ENCODE data around the gene KNSTRN. TPM values are rescaled to one million over a fixed set of nuclear protein-coding genes. Genes with fewer than 3 reads are reported as not detected.
A peak's percentile ranks its signal among the peaks of the same experiment; 100 is the strongest.

The KNSTRN gene
- total and polyA plus RNA-seq, 2 of the 13 experiments (the other 11 are each of a cell fraction or from before 2014, with no cell fraction given), result 20.3 to 62.3 TPM

GRCh38 chr15:40367686-40368611, 14.6 kb upstream of the KNSTRN start (continued):
- TF ChIP-seq ZBTB49 (CRISPR knock-in tag; IDR thresholded peaks at IDR 0.05; ENCODE audit: borderline replicate concordance), result no peak
- no peak for TF ChIP-seq NFYB (CRISPR knock-in tag; IDR thresholded peaks at IDR 0.05)
- peak; percentile 68 for TF ChIP-seq STAG1 (CRISPR knock-in tag; IDR thresholded peaks at IDR 0.05)
- no peak for TF ChIP-seq ZNF180 (CRISPR knock-in tag; IDR thresholded peaks at IDR 0.05; ENCODE audit: borderline replicate concordance, low read depth)
- TF ChIP-seq ZNF44 (CRISPR knock-in tag; IDR thresholded peaks at IDR 0.05), result 0 out of 2 replicates have a peak, but pooled peaks have one; percentile 78
- TF ChIP-seq ZNF644 (CRISPR knock-in tag; IDR thresholded peaks at IDR 0.05; ENCODE audit: low read depth), result no peak
- peak; percentile 43; the same call in 1 of the 2 replicates for TF ChIP-seq ZNF770 (CRISPR knock-in tag; IDR thresholded peaks at IDR 0.05)
- TF ChIP-seq FLYWCH1 (CRISPR knock-in tag; IDR thresholded peaks at IDR 0.05), result no peak; the same call in 1 of the 2 replicates
- no peak for TF ChIP-seq MBD4 (IDR thresholded peaks at IDR 0.05; ENCODE audit: borderline replicate concordance, low read length)
- peak; percentile 65; the same call in 1 of the 2 replicates for TF ChIP-seq MEIS1 (CRISPR knock-in tag; IDR thresholded peaks at IDR 0.05; ENCODE audit: borderline replicate concordance)
- TF ChIP-seq NR1H2 (CRISPR knock-in tag; IDR thresholded peaks at IDR 0.05; ENCODE audit: borderline replicate concordance, low read depth), result peak; percentile 87; the same call in 1 of the 2 replicates
- TF ChIP-seq ZNF577 (CRISPR knock-in tag; IDR thresholded peaks at IDR 0.05; ENCODE audit: borderline replicate concordance, low read depth), result no peak
- TF ChIP-seq KAT7 (CRISPR knock-in tag; IDR thresholded peaks at IDR 0.05; ENCODE audit: borderline replicate concordance), result peak; percentile 40; the same call in 1 of the 2 replicates
- TF ChIP-seq PHF8 (CRISPR knock-in tag; IDR thresholded peaks at IDR 0.05), result peak; percentile 56
- TF ChIP-seq GTF3A (CRISPR knock-in tag; conservative IDR thresholded peaks at IDR 0.05), result no peak
- TF ChIP-seq POLR2A (IDR thresholded peaks at IDR 0.05; ENCODE audit: insufficient read depth in 1 of 2, low read depth in 2 of 2, low read length in 2 of 2), result no peak
- TF ChIP-seq ZNF251 (CRISPR knock-in tag; IDR thresholded peaks at IDR 0.05), result 0 out of 2 replicates have a peak, but pooled peaks have one; percentile 61
- TF ChIP-seq RBFOX2 (IDR thresholded peaks at IDR 0.05; ENCODE audit: low read depth, low read length), result peak; percentile 64
- peak; percentile 88 for TF ChIP-seq CTCF (CRISPR knock-in tag; IDR thresholded peaks at IDR 0.05)
